ENCODE measurements around the gene TMEM87A.

DNA sequence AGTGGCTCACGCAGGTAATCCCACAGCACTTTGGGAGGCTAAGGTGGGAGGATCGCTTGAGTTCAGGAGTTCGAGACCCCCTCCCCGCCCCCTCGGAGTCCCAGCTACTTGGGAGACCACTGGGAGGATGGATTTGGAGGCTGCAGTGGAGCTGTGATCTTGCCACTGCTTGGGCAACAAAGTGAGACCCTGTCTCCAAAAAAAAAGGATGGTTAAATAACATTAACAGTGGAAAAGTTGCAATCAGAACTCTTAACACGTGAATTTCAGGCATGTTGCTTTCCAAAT is 1.4 kb upstream of the TMEM87A start:
- TF ChIP-seq, protein P1, sequence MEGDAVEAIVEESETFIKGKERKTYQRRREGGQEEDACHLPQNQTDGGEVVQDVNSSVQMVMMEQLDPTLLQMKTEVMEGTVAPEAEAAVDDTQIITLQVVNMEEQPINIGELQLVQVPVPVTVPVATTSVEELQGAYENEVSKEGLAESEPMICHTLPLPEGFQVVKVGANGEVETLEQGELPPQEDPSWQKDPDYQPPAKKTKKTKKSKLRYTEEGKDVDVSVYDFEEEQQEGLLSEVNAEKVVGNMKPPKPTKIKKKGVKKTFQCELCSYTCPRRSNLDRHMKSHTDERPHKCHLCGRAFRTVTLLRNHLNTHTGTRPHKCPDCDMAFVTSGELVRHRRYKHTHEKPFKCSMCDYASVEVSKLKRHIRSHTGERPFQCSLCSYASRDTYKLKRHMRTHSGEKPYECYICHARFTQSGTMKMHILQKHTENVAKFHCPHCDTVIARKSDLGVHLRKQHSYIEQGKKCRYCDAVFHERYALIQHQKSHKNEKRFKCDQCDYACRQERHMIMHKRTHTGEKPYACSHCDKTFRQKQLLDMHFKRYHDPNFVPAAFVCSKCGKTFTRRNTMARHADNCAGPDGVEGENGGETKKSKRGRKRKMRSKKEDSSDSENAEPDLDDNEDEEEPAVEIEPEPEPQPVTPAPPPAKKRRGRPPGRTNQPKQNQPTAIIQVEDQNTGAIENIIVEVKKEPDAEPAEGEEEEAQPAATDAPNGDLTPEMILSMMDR (IDR thresholded peaks at IDR 0.05): no peak
- TF ChIP-seq HDAC2 (IDR thresholded peaks at IDR 0.05): no peak
- TF ChIP-seq POLR2A (IDR thresholded peaks at IDR 0.05; ENCODE audit: low read length): no peak
- TF ChIP-seq KDM1A (IDR thresholded peaks at IDR 0.05; ENCODE audit: low read depth): no peak
- no peak for TF ChIP-seq EP300 (IDR thresholded peaks at IDR 0.05)
- TF ChIP-seq NR3C1 (IDR thresholded peaks at IDR 0.05): no peak
- TF ChIP-seq ESRRA (IDR thresholded peaks at IDR 0.05; ENCODE audit: borderline replicate concordance, low read length): no peak

Data from A549 (cell line).